Subcutaneous abdominal adipose tissue (tissue), 5 donors: Measurements from ENCODE around the gene ULK3.

ENCODE experiments used
- H3K27ac ChIP-seq: one replicate; pipeline ENCODE4 v1.7.0; 2013; ENCODE audit warnings: low read depth, mild to moderate bottlenecking, inconsistent platforms, low read length, moderate library complexity
- H3K27me3 ChIP-seq, 5 donors: one replicate each; pipeline ENCODE4 v1.7.0; 2013; ENCODE audit warnings: low read length in 5 of 5, inconsistent platforms in 1 of 5; ENCODE audit not compliant: control insufficient read depth in 5 of 5, insufficient read depth in 4 of 5
- H3K36me3 ChIP-seq, 5 donors: one replicate each; pipeline ENCODE4 v1.7.0; 2013; ENCODE audit warnings: low read length in 5 of 5; ENCODE audit not compliant: control insufficient read depth in 5 of 5, insufficient read depth in 5 of 5
- H3K4me1 ChIP-seq, 5 donors: one replicate each; pipeline ENCODE4 v1.7.0; 2013; ENCODE audit warnings: low read length in 5 of 5, mild to moderate bottlenecking in 3 of 5, moderate library complexity in 1 of 5; ENCODE audit not compliant: control insufficient read depth in 5 of 5, insufficient read depth in 5 of 5
- H3K4me3 ChIP-seq, 5 donors: one replicate each; pipeline ENCODE4 v1.7.0; 2013; ENCODE audit warnings: low read length in 5 of 5, low read depth in 1 of 5
- H3K9ac ChIP-seq, 5 donors: one replicate each; pipeline ENCODE4 v1.7.0; 2013; ENCODE audit warnings: low read length in 5 of 5, mild to moderate bottlenecking in 4 of 5, moderate library complexity in 3 of 5
- H3K9me3 ChIP-seq, 5 donors: one replicate each; pipeline ENCODE4 v1.7.0; 2013; ENCODE audit warnings: low read length in 5 of 5; ENCODE audit not compliant: control insufficient read depth in 5 of 5
- donor health status: healthy.
- donor health status: healthy.
- donor health status: healthy.
- donor health status: healthy.
- donor health status: healthy.

Gene ULK3

DNA sequence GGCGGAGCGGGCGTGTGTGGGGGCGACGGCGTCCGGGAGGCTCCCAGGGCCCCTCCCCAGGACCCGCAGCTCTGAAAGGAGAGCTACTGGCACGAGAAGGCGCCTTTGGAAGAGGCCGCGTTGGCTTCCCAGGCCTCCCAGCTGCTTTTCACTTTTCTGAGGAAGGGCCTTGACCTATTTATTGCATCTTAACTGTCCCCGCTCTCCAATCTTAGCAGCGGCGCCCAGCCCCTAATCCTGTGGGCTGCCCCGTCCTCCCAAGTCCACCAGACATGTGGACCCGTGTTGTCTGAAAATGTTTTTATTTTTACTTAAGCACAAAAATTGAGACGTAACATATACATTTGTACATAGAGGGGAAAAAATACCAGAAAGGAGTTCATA, 481 bp upstream of the ULK3 start:
- Histone ChIP-seq H3K4me1 (peaks cover 2 to 36% (median 27%) of the 10 kb centered on the region in 5 donors), H3K9ac (peak overlapping the region; percentile 30 to 86 (median 81)), H3K27me3 (no peaks in the 10 kb centered on the region), H3K27ac (peak overlapping the region; percentile 84), H3K9me3 (no peaks in the 10 kb centered on the region), H3K36me3 (peaks cover 0 to 54% (median 39%) of the 10 kb centered on the region in 5 donors), H3K4me3 (peak overlapping the region; percentile 60 to 95 (median 88))

DNA sequence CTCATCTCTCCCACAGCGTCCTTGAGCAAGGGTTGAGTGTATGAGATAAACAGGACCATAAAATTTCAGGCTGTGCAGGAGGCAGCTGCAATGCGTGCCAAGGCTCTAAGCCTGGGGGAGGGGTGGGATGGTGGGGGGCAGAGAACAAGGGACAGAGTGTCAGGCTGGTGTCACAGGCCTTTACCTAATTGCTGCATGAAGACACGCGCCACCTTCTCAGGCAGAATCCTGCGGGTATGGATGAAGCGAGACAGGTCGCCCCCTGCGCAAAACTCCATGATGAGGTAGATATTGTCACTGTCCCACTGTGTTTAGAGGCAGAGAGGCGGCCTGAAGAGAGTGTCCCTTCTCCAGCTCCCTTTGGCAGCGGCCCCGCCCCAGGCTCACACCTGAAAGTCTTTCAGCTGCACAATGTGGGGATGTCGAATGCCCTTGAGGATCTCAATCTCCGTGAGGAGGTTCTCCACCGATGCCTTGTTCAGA, 1.0 kb downstream of the ULK3 start:
- Histone ChIP-seq H3K36me3 (peaks cover 0 to 54% (median 36%) of the 10 kb centered on the region in 5 donors), H3K9ac (peak overlapping the region in 3 of 5 donors; percentile 83 to 94 (median 86)), H3K27ac (no peak overlapping the region), H3K4me3 (peak overlapping the region; percentile 86 to 95 (median 93)), H3K9me3 (no peaks in the 10 kb centered on the region), H3K27me3 (no peaks in the 10 kb centered on the region), H3K4me1 (peaks cover 2 to 36% (median 24%) of the 10 kb centered on the region in 5 donors)

DNA sequence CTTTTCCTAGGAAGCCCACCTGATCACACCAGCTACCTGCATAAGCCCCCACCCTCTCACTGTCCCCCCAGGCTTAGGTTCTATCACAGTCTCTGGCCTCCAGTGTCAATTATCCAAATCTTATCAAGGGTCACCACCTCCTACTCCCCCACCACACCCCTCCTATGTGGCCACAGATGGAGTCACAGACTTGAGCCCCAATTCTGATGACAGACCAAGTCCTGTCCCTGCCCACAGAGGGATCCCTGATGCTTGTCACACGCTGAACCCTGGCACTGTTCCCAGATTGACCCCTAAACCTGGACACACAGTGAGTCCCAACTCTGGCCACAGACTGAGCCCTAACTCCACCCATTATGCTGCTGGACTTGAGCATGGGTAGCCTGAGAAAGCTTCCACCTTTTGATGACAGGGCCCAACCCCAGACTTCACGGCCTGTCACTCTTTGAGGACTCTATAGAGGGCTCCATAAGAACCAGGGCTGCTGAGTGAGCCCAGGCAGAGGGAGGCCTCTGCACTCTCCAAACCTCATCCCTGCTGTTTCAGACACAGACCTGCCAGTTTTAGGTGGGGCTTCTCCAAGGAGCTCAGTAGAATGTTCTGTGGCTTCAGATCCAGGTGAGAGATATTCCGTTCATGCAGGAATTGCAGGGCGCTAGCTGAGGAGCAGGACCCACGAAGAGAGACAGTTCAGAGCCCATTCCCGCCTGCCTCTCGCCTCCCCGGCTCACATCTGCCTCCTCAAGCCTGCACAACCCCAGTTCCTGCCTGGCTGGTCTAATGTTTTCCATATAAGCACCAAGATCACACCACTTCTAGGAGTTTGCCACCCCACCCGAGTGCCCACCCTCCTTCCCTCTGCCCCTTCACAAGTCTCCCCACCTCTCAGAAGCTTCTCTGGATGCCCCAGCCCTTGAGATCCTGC, 1.8 kb downstream of the ULK3 start:
- Histone ChIP-seq H3K4me3 (no peak overlapping the region), H3K9ac (peak overlapping the region in 1 of 5 donors; percentile 27), H3K9me3 (no peaks in the 10 kb centered on the region), H3K36me3 (peaks cover 0 to 59% (median 41%) of the 10 kb centered on the region in 5 donors), H3K27me3 (no peaks in the 10 kb centered on the region), H3K27ac (no peak overlapping the region), H3K4me1 (peaks cover 2 to 36% (median 24%) of the 10 kb centered on the region in 5 donors)

DNA sequence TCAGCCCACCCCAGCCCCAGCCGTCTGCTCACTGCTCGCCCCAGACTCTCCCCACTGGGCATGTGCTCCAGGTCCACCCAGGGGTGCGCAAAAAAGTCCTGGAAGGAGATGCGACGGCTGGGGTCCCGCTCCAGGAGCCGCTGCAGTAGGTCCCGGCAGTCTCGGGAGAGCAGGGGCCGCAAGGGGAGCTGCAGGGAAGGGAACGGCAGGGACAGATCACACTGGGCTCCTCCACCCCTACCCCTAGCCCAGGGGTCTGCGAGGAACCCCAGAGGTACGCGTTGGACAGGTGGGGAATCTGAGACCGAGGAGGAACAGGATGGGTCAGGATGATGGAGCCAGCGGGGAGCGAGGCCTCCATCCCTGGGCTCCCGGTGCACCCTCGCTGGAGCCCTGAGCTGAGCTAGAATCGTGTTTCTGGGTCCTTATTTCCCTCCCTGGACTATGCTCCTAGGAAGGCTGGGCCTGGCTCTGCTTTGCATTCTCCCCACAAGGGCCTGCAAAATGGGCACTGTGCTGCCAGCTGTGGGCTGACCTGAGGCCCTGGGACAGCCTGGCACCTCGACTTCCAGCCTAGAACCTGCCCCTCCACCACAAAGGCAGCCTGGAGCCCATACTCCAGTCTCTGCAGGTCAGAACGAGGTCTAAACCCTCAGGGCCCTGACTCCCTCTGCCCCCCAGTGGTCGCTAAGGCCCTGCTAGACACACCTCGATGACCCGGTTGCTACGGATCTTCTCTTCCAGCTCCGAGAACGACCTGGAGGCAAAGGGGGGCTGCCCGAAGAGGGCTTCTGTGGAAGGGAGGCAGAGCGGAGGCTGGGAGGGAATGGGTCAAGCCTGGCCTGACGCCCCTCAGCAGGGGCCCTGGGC, 3.2 kb downstream of the ULK3 start:
- Histone ChIP-seq H3K27me3 (no peaks in the 10 kb centered on the region), H3K4me3 (no peak overlapping the region), H3K36me3 (peaks cover 0 to 55% (median 34%) of the 10 kb centered on the region in 5 donors), H3K4me1 (peaks cover 2 to 29% (median 24%) of the 10 kb centered on the region in 5 donors), H3K9ac (no peak overlapping the region), H3K9me3 (no peaks in the 10 kb centered on the region), H3K27ac (no peak overlapping the region)

DNA sequence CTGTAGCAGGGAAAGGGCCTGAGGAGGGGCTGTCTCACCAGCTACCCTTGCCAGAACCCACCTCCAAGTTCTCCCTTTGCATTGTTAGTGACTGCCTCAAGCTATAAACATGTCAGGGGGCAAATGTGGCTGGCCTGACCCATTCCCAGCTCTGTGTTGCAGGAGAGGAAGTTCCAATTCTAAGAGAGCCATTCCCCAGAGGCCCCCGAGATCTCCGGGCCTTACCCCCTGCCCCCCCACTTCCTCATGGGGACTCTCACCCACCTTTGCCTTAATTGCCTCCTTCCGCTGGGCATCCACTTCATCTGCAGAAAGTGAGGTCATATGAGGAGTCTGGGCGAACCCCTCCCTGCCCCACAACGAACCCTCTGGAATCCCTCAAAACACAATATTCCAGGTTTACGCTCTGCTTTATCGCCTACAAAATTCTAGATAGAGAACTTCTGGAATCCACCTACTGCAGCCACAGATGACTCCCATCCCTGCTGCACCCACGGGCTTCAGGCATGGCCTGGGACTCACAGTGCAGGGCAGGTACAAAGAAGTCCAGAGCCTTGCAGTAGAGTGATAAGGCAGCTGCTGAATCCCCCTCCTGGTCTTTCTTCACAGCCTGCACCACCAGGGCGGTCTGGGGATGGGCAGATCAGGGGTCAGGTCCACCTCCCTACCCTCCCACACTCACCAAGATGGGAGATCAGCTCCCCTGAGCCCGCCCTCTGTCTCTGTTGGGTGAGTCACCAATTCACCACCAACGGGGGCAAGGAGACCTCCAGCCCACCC, 4.0 kb downstream of the ULK3 start:
- Histone ChIP-seq H3K27me3 (no peaks in the 10 kb centered on the region), H3K4me1 (peaks cover 2 to 24% (median 17%) of the 10 kb centered on the region in 5 donors), H3K9me3 (no peaks in the 10 kb centered on the region), H3K9ac (no peak overlapping the region), H3K36me3 (peaks cover 0 to 49% (median 33%) of the 10 kb centered on the region in 5 donors), H3K4me3 (no peak overlapping the region), H3K27ac (no peak overlapping the region)

DNA sequence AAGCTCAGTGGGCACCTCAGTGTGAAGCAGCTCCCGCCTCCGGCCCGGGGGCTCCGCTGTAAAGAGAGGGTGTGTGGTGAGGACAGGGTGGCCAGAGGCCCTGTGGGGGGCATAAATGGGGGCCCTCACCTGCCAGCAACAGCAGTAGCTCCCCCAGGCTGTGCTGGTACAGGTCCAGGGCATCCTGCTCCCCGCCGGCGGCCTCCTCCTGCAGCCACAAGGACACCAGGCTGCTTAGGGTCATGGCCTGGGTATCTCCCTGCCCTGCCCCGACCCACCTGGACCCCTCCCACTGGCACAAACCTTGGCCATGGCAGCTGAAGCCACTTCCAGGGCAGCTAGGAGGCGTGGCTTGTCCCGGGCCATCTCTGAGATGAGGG, 4.8 kb downstream of the ULK3 start:
- H3K4me3 ChIP-seq: no peak overlapping the region
- no peaks in the 10 kb centered on the region for H3K27me3 ChIP-seq
- no peak overlapping the region for H3K27ac ChIP-seq
- H3K4me1 ChIP-seq: peaks cover 2 to 21% (median 10%) of the 10 kb centered on the region in 5 donors
- no peak overlapping the region for H3K9ac ChIP-seq
- peaks cover 0 to 49% (median 33%) of the 10 kb centered on the region in 5 donors for H3K36me3 ChIP-seq
- H3K9me3 ChIP-seq: no peaks in the 10 kb centered on the region

DNA sequence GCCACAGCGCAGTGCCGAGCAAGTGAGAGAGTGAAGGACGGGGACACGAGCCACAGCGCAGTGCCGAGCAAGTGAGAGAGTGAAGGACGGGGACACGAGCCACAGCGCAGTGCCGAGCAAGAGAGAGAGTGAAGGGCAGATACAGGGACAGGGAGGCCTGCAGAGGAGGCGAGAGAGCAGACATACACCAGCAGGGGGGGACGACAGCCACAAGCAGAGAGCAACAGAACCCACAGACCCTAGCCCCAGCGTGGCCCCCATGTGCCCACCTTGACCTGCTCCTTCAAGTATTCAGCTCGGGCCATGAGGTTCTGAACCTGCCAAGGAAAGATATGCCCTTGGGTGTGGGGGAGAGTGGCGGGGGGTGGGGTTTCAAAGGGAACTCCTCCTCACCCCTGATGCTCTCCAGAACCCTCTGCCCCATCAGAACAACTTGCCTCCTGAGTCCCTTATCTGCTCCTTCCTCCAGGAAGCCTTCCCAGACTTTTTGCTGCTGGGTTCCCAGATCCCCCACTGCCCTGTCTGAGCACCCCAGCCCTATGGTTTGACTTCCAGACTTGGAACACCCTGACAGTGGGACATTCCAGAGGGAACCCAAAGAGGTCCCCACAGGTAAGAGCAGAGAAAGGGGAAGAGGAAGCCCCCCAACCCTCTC, 5.3 kb downstream of the ULK3 start:
- Histone ChIP-seq H3K27ac (no peak overlapping the region), H3K9ac (no peak overlapping the region), H3K27me3 (no peaks in the 10 kb centered on the region), H3K36me3 (peaks cover 0 to 49% (median 33%) of the 10 kb centered on the region in 5 donors), H3K9me3 (no peaks in the 10 kb centered on the region), H3K4me3 (no peak overlapping the region), H3K4me1 (peaks cover 2 to 23% (median 9%) of the 10 kb centered on the region in 5 donors)

DNA sequence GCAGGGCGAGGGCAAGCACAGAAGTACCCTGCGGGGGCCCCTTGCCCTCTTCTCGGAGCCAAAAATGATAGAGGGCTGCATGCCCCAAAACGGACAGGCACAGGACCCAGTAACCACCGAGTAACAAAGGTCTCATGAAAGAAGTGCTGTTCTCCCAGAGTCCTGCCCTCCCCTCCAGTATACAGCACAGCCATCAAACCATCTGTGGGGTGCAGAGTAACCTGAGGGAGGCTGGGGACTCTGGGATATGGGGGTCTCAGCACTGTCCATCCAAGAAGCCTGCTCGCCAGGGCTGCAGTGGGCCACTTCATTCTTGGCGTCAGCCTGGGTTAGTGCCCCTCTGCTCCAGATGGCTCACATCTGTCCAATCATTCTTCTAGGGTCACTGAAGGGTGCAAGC, 6.1 kb downstream of the ULK3 start:
- Histone ChIP-seq H3K4me3 (no peak overlapping the region), H3K4me1 (peaks cover 0 to 16% (median 1%) of the 10 kb centered on the region in 5 donors), H3K27ac (no peak overlapping the region), H3K9ac (no peak overlapping the region), H3K36me3 (peaks cover 0 to 49% (median 33%) of the 10 kb centered on the region in 5 donors), H3K9me3 (no peaks in the 10 kb centered on the region), H3K27me3 (no peaks in the 10 kb centered on the region)

DNA sequence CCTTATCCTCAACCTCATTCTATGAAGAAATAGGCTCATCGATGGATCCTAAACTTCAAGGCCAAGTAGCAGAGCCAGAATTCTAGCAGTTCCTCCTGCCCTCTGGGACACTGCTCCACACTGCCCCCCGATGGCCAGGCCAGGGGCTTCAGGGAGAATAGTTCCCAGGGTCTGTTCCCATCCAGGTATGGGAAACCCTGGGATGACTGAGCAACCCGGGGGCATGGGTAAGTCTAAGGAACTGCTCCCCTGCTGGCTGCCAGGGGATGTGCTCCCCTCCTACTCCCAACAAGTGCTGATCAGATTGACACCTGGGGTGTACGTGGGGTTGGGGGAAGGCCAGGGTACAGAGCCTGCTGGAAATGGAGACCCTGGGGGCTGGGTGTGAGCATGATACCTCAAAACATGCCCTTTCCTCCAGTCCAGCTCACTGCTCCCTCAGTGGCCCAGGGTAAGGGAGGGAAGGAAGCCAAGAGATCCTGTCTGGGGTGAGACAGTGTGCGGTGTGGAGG, 7.6 kb downstream of the ULK3 start:
- H3K27ac ChIP-seq: no peak overlapping the region
- H3K9me3 ChIP-seq: no peaks in the 10 kb centered on the region
- H3K9ac ChIP-seq: no peak overlapping the region
- H3K4me3 ChIP-seq: no peak overlapping the region
- peaks cover 0 to 49% (median 33%) of the 10 kb centered on the region in 5 donors for H3K36me3 ChIP-seq
- peaks cover 0 to 2% (median 0%) of the 10 kb centered on the region in 5 donors for H3K27me3 ChIP-seq
- H3K4me1 ChIP-seq: peaks cover 0 to 11% (median 0%) of the 10 kb centered on the region in 5 donors
